Measurements from ENCODE around the gene GORASP1.

The GORASP1 gene

DNA sequence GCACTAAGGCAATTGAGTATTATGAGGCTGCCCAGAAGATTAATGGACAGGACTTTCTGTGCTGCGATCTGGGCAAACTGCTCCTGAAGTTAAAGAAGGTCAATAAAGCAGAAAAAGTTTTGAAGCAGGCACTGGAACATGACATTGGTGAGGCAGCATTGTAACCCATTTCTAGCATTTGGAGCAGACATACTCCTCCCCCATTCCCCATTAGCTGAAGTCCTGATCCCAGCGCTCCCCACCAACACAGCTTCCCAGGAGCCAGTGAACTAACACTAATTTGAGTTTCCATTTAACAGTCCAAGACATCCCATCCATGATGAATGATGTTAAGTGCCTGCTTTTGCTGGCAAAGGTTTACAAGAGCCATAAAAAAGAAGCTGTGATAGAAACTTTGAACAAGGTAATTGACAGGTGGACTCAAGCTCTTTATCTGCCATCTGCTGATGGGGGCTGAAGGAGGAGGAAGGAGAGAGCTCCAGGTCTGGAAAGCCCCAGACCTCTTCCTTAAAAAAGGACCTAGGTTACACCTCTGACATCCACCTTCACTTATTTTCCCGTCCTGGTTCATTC, 23.4 kb upstream of the GORASP1 start:
- Histone ChIP-seq H3K4me3 (ENCODE audit: low read depth in 1 of 2, low read length in 2 of 2) (no peak overlapping the region), H3K4me1 (ENCODE audit: insufficient read depth, low read length) (peaks cover 4% of the 10 kb centered on the region), H3K36me3 (ENCODE audit: insufficient read depth, low read length) (peaks cover 11% of the 10 kb centered on the region), H3K27me3 (ENCODE audit: control insufficient read depth in 1 of 2, insufficient read depth in 2 of 2, low read length in 2 of 2) (no peaks in the 10 kb centered on the region), H3K9me3 (ENCODE audit: low read length) (no peaks in the 10 kb centered on the region), H3K9ac (ENCODE audit: low read length) (no peak overlapping the region), H3K27ac (ENCODE audit: low read depth, low read length) (no peak overlapping the region)

- H3K9me3 ChIP-seq (ENCODE audit: low read length) = no peaks in the 10 kb centered on the region
- peaks cover 11% of the 10 kb centered on the region for H3K36me3 ChIP-seq (ENCODE audit: insufficient read depth, low read length)
- H3K9ac ChIP-seq (ENCODE audit: low read length) = no peak overlapping the region
- H3K27me3 ChIP-seq (ENCODE audit: control insufficient read depth in 1 of 2, insufficient read depth in 2 of 2, low read length in 2 of 2) = no peaks in the 10 kb centered on the region
- no peak overlapping the region for H3K27ac ChIP-seq (ENCODE audit: low read depth, low read length)
- H3K4me3 ChIP-seq (ENCODE audit: low read depth in 1 of 2, low read length in 2 of 2) = no peak overlapping the region
- H3K4me1 ChIP-seq (ENCODE audit: insufficient read depth, low read length) = peaks cover 8% of the 10 kb centered on the region
Measured at GRCh38 chr3:39130026-39130425, 22.6 kb upstream of the GORASP1 start.

GRCh38 chr3:39128951-39129350, 21.5 kb upstream of the GORASP1 start:
- H3K36me3 ChIP-seq (ENCODE audit: insufficient read depth, low read length) = peaks cover 4% of the 10 kb centered on the region
- H3K9ac ChIP-seq (ENCODE audit: low read length) = no peak overlapping the region
- H3K4me3 ChIP-seq (ENCODE audit: low read depth in 1 of 2, low read length in 2 of 2) = no peak overlapping the region
- H3K27me3 ChIP-seq (ENCODE audit: control insufficient read depth in 1 of 2, insufficient read depth in 2 of 2, low read length in 2 of 2) = no peaks in the 10 kb centered on the region
- no peak overlapping the region for H3K27ac ChIP-seq (ENCODE audit: low read depth, low read length)
- H3K4me1 ChIP-seq (ENCODE audit: insufficient read depth, low read length) = peaks cover 8% of the 10 kb centered on the region
- no peaks in the 10 kb centered on the region for H3K9me3 ChIP-seq (ENCODE audit: low read length)

- Histone ChIP-seq H3K9ac (ENCODE audit: low read length) (no peak overlapping the region), H3K36me3 (ENCODE audit: insufficient read depth, low read length) (peaks cover 4% of the 10 kb centered on the region)
Measured at GRCh38 chr3:39127908-39128304, 20.5 kb upstream of the GORASP1 start.

GRCh38 chr3:39127269-39127907, 20.0 kb upstream of the GORASP1 start:
- H3K9ac ChIP-seq (ENCODE audit: low read length) = no peak overlapping the region
- H3K27ac ChIP-seq (ENCODE audit: low read depth, low read length) = no peak overlapping the region

More at GRCh38 chr3:39127908-39128304, 20.5 kb upstream of the GORASP1 start:
- Histone ChIP-seq H3K4me1 (ENCODE audit: insufficient read depth, low read length) (peaks cover 8% of the 10 kb centered on the region), H3K27me3 (ENCODE audit: control insufficient read depth in 1 of 2, insufficient read depth in 2 of 2, low read length in 2 of 2) (no peaks in the 10 kb centered on the region), H3K9me3 (ENCODE audit: low read length) (no peaks in the 10 kb centered on the region), H3K4me3 (ENCODE audit: low read depth in 1 of 2, low read length in 2 of 2) (no peak overlapping the region), H3K27ac (ENCODE audit: low read depth, low read length) (no peak overlapping the region)

GRCh38 chr3:39126532-39127071, 19.2 kb upstream of the GORASP1 start:
- Histone ChIP-seq H3K9ac (ENCODE audit: low read length) (no peak overlapping the region), H3K9me3 (ENCODE audit: low read length) (no peaks in the 10 kb centered on the region), H3K4me3 (ENCODE audit: low read depth in 1 of 2, low read length in 2 of 2) (no peak overlapping the region), H3K36me3 (ENCODE audit: insufficient read depth, low read length) (no peaks in the 10 kb centered on the region), H3K27me3 (ENCODE audit: control insufficient read depth in 1 of 2, insufficient read depth in 2 of 2, low read length in 2 of 2) (no peaks in the 10 kb centered on the region), H3K4me1 (ENCODE audit: insufficient read depth, low read length) (peaks cover 8% of the 10 kb centered on the region), H3K27ac (ENCODE audit: low read depth, low read length) (no peak overlapping the region)

More at GRCh38 chr3:39127269-39127907, 20.0 kb upstream of the GORASP1 start:
- no peaks in the 10 kb centered on the region for H3K9me3 ChIP-seq (ENCODE audit: low read length)
- H3K36me3 ChIP-seq (ENCODE audit: insufficient read depth, low read length) = no peaks in the 10 kb centered on the region
- no peak overlapping the region for H3K4me3 ChIP-seq (ENCODE audit: low read depth in 1 of 2, low read length in 2 of 2)
- H3K27me3 ChIP-seq (ENCODE audit: control insufficient read depth in 1 of 2, insufficient read depth in 2 of 2, low read length in 2 of 2) = no peaks in the 10 kb centered on the region
- peaks cover 8% of the 10 kb centered on the region for H3K4me1 ChIP-seq (ENCODE audit: insufficient read depth, low read length)

GRCh38 chr3:39125841-39126500, 18.5 kb upstream of the GORASP1 start:
- no peak overlapping the region for H3K9ac ChIP-seq (ENCODE audit: low read length)
- no peak overlapping the region for H3K4me3 ChIP-seq (ENCODE audit: low read depth in 1 of 2, low read length in 2 of 2)
- peaks cover 4% of the 10 kb centered on the region for H3K36me3 ChIP-seq (ENCODE audit: insufficient read depth, low read length)
- no peak overlapping the region for H3K27ac ChIP-seq (ENCODE audit: low read depth, low read length)
- peaks cover 8% of the 10 kb centered on the region for H3K4me1 ChIP-seq (ENCODE audit: insufficient read depth, low read length)
- no peaks in the 10 kb centered on the region for H3K27me3 ChIP-seq (ENCODE audit: control insufficient read depth in 1 of 2, insufficient read depth in 2 of 2, low read length in 2 of 2)
- H3K9me3 ChIP-seq (ENCODE audit: low read length) = no peaks in the 10 kb centered on the region

DNA sequence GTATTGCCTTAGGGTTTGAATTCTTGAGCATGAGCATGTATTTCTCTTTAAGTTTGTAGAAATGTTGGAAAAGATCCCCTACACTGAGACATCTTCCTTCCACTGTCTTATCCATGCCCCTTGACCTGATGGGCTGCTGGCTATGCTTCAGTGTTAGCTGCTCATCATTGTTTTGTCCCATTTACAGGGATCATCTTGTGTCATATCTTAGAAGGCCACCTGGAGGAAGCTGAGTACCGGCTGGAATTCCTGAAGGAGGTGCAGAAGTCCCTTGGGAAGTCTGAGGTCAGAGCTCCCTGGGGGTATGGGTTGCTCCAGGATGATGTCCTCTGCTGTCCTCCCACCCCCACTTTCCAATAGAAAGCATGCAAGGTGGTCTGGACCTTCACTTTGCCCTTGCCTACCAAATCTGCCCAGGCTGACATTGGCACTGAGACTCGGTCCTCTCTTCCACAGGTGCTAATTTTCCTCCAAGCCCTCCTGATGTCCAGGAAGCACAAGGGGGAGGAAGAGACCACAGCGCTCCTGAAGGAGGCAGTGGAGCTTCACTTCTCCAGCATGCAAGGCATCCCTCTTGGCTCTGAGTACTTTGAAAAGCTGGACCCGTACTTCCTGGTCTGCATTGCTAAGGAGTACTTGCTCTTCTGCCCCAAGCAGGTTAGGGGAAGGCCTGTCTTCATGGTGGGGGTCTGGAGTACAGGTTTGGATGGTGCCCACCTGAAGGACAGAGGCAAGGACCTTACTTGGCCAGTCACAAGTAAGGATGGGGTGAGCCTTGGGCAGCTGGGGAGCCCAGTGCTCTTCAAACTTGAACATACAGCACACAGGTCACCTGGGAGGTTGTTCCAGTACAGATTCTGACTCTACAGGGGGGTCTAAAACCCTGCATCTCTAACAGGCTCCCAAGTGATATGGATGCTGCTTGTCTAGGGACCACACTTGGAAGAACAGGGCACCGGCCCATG, 17.7 kb upstream of the GORASP1 start:
- H3K36me3 ChIP-seq (ENCODE audit: insufficient read depth, low read length) = peaks cover 5% of the 10 kb centered on the region
- H3K9me3 ChIP-seq (ENCODE audit: low read length) = no peaks in the 10 kb centered on the region
- H3K9ac ChIP-seq (ENCODE audit: low read length) = no peak overlapping the region
- no peak overlapping the region for H3K4me3 ChIP-seq (ENCODE audit: low read depth in 1 of 2, low read length in 2 of 2)
- no peak overlapping the region for H3K27ac ChIP-seq (ENCODE audit: low read depth, low read length)
- no peaks in the 10 kb centered on the region for H3K27me3 ChIP-seq (ENCODE audit: control insufficient read depth in 1 of 2, insufficient read depth in 2 of 2, low read length in 2 of 2)
- H3K4me1 ChIP-seq (ENCODE audit: insufficient read depth, low read length) = peaks cover 8% of the 10 kb centered on the region

DNA sequence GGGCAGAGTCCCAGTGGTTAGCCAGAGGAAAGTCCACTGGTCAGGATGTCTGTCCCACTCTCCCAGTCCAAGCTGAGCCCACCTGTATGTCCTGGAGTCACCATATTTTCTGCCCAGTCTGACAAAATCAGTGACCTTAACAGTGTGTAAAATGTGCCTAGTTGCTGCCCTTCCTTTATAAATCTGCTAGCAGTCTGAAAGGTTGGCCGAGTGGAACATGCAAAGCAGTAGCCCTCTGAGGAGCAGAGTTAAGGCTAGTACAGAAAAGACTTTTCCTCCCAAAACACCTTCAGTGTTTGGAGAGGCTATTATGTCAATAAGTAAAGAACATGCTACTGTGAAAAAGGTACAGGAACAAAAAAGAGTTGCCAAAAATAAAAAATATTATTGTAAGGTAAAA, 15.4 kb upstream of the GORASP1 start:
- Histone ChIP-seq H3K9ac (ENCODE audit: low read length) (no peak overlapping the region), H3K27me3 (ENCODE audit: control insufficient read depth in 1 of 2, insufficient read depth in 2 of 2, low read length in 2 of 2) (no peaks in the 10 kb centered on the region), H3K4me1 (ENCODE audit: insufficient read depth, low read length) (peaks cover 8% of the 10 kb centered on the region), H3K36me3 (ENCODE audit: insufficient read depth, low read length) (peaks cover 11% of the 10 kb centered on the region), H3K27ac (ENCODE audit: low read depth, low read length) (no peak overlapping the region), H3K9me3 (ENCODE audit: low read length) (no peaks in the 10 kb centered on the region), H3K4me3 (ENCODE audit: low read depth in 1 of 2, low read length in 2 of 2) (no peak overlapping the region)

DNA sequence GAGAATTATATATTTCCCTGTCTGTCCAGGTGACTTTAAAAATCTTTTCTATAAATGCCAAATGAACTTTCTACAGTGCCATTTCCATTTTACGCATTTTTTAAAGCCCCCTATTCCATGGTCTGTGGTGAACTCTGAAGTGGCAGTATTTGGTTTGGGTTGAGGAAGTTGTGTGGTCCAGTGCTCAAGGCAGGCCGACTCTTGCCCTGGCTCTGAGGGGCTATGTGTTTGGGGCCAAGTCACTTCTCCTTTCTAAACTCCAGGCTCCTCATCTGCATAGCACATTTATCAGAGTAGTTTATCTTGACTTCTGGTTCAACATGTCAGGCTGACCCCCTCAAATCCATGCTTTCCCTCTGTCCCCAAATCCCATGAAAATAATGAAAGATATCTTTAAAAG, 14.2 kb upstream of the GORASP1 start:
- H3K9ac ChIP-seq (ENCODE audit: low read length) = no peak overlapping the region
- H3K27ac ChIP-seq (ENCODE audit: low read depth, low read length) = no peak overlapping the region

More for the DNA sequence above, 14.2 kb upstream of the GORASP1 start:
- Histone ChIP-seq H3K4me3 (ENCODE audit: low read depth in 1 of 2, low read length in 2 of 2) (no peak overlapping the region), H3K36me3 (ENCODE audit: insufficient read depth, low read length) (peaks cover 12% of the 10 kb centered on the region), H3K4me1 (ENCODE audit: insufficient read depth, low read length) (peaks cover 8% of the 10 kb centered on the region), H3K9me3 (ENCODE audit: low read length) (no peaks in the 10 kb centered on the region), H3K27me3 (ENCODE audit: control insufficient read depth in 1 of 2, insufficient read depth in 2 of 2, low read length in 2 of 2) (no peaks in the 10 kb centered on the region)

All from muscle layer of colon (tissue), 2 donors.